ENCODE measurements around the gene THBS1.

The THBS1 gene

GRCh38 chr15:39574427-39574826 is 6.5 kb upstream of the THBS1 start:
- no peak for DNase-seq (ENCODE audit: low read depth)

- no peak for DNase-seq (ENCODE audit: low read depth)
Measured at GRCh38 chr15:39575180-39575579, 5.7 kb upstream of the THBS1 start.

DNA sequence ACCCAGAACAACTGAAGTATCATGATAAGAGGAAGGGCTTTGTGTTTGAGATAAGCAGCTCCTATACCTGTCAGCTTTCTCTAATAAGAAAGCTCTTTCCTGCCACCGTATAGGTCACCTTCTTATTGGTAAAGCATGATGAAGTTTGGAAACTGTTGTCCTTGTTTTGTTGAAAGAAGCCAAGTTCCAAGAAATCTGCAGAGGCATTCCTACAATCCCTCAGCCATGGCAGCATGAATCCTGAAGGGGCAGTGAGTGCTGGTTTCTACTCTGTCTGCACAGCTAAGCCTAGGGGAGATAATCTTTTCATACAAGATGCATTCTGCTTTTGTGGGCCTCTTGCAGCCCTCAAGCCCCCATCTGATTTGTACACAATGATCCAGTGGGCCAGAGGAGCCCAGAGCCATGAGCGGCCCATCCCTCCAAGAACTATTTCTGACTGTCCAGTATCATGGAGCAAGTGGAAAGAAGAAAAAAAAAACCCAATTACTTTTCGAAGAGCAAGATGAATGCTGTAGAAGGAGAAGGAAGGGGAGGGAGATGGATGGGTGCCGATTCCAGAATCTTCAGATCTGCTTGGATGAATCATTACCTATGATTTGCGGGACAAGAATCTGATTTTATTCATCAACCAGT is 1.9 kb upstream of the THBS1 start:
- no peak for DNase-seq (ENCODE audit: low read depth)

GRCh38 chr15:39579487-39580116 is 1.3 kb upstream of the THBS1 start:
- DNase-seq (ENCODE audit: low read depth), result no peak

- peak; percentile 63 for DNase-seq (ENCODE audit: low read depth)
Measured at GRCh38 chr15:39580117-39580484, 778 bp upstream of the THBS1 start.

DNA sequence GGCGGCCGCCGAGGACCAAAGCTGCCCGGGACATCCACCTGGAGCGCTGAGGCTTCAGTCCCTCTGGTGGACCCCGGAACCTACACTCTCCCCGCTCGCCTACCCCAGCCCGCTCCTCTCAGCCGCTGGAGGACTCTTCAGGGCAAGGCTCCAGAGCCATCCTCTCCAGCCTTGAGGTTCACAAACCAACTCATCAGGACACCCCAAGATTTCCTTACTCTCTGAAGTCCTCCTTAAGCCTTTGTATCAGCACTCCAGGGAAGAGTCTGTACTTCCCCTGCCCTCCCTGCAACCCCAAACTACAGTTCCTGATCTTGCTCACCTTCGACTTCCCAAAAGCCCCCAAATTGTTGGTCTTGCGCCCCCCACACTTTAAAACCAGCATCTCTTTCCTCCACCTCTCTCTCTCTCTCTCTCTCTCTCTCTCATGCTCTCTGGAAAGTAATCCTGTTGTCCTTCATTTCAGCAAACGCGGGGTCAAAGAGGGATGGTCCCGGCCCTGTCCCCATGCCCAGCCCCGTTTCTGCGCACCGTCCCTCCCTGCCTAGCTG is 438 bp downstream of the THBS1 start:
- no peak for DNase-seq (ENCODE audit: low read depth)

- no peak for DNase-seq (ENCODE audit: low read depth)
Measured at GRCh38 chr15:39581793-39582285, 960 bp downstream of the THBS1 start.

GRCh38 chr15:39582286-39582976 is 1.6 kb downstream of the THBS1 start:
- DNase-seq (ENCODE audit: low read depth), result no peak

DNA sequence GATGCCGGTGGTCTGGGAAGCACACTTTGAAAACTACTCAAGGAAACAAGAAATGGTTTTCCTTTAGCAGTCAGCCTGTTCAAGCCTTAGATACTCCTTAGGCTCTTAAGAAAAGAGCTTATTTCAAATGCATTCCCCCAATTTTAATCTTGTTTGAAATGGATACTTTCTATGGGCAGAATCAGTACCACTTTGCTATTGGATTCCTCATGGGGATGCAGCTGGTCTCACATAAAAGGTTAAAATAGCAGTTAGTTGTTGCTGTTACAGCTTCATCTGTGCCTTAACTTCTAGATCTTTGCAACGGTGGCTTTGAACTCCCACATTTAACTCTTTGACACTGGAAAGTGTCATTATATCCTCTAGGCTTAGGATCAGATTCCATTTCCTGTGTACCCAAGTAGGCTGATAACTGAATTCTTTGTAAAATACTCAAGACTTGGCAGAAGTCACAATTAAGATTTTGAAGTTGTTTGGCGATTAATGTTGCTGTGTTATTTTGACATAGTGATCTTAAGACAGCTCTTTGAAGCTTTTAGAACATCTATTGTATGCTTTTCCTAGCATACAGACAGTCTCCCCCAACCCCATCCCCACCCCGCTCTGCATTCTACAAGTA is 2.2 kb downstream of the THBS1 start:
- no peak for DNase-seq (ENCODE audit: low read depth)

GRCh38 chr15:39583596-39584265 is 2.9 kb downstream of the THBS1 start:
- no peak for DNase-seq (ENCODE audit: low read depth)

DNA sequence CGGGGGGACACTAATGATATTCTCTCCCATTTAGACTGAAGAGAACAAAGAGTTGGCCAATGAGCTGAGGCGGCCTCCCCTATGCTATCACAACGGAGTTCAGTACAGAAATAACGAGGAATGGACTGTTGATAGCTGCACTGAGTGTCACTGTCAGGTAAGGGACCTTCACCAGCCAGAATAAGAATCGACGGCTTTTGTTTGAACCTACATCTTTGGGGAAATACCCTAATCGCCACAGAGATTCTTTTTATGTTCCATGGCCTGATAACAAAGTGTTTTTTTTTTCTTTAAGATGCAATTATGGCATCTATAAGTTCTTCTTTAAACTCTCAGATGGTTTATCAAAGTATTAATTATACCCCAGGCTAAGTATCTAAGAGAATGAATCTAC is 3.4 kb downstream of the THBS1 start:
- DNase-seq (ENCODE audit: low read depth), result no peak

GRCh38 chr15:39584662-39585388 is 3.9 kb downstream of the THBS1 start:
- no peak for DNase-seq (ENCODE audit: low read depth)

DNA sequence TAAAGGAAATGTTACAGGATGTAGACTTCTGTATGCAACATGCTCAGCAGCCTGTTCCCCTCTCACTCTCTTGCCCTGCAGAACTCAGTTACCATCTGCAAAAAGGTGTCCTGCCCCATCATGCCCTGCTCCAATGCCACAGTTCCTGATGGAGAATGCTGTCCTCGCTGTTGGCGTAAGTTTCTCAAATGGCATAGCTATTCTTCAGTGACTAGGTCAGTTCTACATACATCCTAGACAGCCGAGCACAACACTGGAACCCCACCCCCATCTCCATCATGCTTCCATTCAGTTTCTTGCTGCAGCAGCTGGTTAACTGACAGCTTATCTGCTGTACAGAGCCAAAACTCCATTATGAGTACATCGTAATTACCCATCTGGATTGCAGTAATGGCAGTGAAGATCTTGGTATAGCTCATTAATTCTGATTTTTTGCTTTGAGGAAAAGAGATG is 4.5 kb downstream of the THBS1 start:
- DNase-seq (ENCODE audit: low read depth), result no peak

DNA sequence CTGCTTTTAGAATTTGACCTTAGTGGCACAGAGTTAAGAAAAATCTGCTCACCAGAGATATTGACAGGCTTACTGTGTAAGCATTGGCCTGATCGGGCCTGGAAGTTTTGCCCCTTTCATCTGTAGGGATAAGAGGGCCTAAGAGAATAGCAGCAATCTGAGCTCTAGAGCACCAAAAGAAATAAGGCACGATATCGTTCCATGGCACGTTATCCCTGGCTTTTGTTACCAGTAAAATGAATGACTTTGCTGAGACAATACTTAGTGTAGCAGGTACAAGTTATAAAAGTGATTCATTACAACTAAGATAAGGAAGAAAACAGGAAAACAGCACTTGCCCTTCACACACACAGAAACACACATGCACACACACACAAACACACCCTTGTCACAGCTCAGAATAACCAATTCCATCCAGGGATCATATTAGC is 5.0 kb downstream of the THBS1 start:
- DNase-seq (ENCODE audit: low read depth), result no peak

GRCh38 chr15:39586387-39587095 is 5.7 kb downstream of the THBS1 start:
- no peak for DNase-seq (ENCODE audit: low read depth)

DNA sequence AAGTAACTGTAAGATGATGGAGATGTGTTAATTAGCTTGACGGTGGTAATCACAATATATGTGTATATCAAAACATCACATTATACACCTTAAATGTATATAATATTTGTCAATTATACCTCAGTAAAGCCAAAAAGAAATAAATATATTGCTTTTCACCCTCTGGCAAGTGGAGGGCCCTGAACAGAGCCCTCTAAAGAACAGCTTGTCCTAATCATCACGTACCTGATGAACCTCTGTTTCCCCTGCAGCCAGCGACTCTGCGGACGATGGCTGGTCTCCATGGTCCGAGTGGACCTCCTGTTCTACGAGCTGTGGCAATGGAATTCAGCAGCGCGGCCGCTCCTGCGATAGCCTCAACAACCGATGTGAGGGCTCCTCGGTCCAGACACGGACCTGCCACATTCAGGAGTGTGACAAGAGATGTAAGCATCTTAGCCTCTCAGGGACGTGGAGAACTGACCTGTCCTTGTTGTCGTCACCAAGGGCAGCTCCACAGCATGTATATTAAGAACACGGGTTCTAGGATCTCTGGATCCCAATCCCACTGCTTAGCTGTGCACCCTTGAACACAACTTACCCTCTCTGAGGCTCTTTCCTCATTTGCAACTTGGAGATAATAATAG is 6.3 kb downstream of the THBS1 start:
- no peak for DNase-seq (ENCODE audit: low read depth)

DNA sequence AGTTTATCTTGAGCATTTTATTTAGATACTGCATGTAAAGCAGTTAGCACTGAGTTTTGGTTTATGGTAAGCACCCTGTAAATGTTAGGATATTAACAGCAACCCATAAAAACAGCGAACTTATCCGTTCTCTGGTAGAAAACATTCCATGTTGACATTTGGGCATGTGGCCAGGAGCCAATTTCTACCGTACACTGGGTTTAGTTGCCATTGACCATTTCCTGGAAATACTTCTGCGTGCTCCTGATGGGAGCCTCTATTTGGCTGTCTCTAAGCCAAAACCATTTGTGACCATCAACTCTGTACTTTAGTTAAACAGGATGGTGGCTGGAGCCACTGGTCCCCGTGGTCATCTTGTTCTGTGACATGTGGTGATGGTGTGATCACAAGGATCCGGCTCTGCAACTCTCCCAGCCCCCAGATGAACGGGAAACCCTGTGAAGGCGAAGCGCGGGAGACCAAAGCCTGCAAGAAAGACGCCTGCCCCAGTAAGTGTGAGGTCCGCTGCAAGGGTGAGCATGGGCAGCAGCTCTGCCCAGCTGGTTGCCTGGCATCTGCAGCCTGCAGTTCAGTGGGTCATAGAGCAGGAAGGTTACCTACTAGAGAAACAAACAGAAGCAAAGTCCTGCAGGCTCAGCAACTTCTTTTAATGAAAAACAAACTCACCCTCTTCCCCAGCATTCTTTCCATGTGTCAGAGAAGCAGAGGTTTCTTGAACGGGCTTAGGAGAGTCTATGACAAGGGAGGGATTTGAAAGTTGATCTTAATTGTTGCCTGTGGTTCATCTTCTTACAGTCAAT is 7.1 kb downstream of the THBS1 start:
- DNase-seq (ENCODE audit: low read depth), result no peak

DNA sequence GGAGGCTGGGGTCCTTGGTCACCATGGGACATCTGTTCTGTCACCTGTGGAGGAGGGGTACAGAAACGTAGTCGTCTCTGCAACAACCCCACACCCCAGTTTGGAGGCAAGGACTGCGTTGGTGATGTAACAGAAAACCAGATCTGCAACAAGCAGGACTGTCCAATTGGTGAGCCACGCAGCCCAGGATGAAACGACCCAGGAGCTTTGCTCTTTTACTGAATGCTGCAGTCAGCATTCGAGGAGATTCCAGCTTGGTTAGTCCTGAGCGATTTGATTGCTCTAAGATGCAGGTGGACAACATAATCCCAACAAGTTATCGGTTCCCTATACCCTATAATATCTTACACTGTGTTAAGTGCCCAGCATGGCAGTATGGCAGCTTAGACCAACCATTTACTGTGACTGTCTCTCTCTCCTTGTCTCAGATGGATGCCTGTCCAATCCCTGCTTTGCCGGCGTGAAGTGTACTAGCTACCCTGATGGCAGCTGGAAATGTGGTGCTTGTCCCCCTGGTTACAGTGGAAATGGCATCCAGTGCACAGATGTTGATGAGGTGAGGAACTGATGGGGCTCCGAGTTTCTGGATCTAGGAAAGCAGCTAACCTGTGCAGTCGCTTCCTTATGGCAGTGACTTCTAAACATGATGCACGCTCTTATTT is 7.8 kb downstream of the THBS1 start:
- DNase-seq (ENCODE audit: low read depth), result no peak
